H1 (cell line): ENCODE data around the gene SMIM44. TPM values are rescaled to one million over a fixed set of nuclear protein-coding genes. Genes with fewer than 3 reads are reported as not detected.

Experiments
- CTCF ChIA-PET: fragments of 300-600 bp; sonication (Branson Sonifier 250); formaldehyde crosslinking; loops from one replicate; lab custom pipeline; 2021; ENCODE audit not compliant: partially characterized antibody; lab: Charles Lee
- POLR2A ChIA-PET: fragments of 300-600 bp; sonication (Branson Sonifier 250); formaldehyde crosslinking; loops from one replicate; lab custom pipeline; 2021; ENCODE audit warnings: inconsistent platforms; ENCODE audit not compliant: partially characterized antibody; lab: Charles Lee
- DNase-seq, 2 experiments: peaks; one replicate each; pipeline versions ENCODE4 v3.0.0 to v3.0.0-alpha.2; 2010 to 2022; ENCODE audit warnings: low spot score in 2 of 2, low read depth in 1 of 2, mixed read lengths in 1 of 2
- FAIRE-seq: peaks from 2 replicates; lab custom pipeline; 2011; peaks lifted over from hg19 to GRCh38; lab: Jason Lieb, UNC
- H2AFZ ChIP-seq: 2 replicates; pipeline ENCODE4 v1.8.1; 2012; ENCODE audit warnings: low read length, inconsistent platforms
- H2AK5ac ChIP-seq: 2 replicates; pipeline ENCODE4 v1.6.1; 2013; ENCODE audit warnings: low read depth, low read length
- H2BK120ac ChIP-seq: replicated peaks from 2 replicates; pipeline ENCODE3; 2013; ENCODE audit warnings: low read depth, low read length, inconsistent platforms
- H2BK12ac ChIP-seq: 2 replicates; pipeline ENCODE4 v1.6.1; 2013; ENCODE audit warnings: low read depth, low read length
- H2BK15ac ChIP-seq: 2 replicates; pipeline ENCODE4 v1.6.1; 2013; ENCODE audit warnings: low read length
- H2BK20ac ChIP-seq: 2 replicates; pipeline ENCODE4 v1.6.1; 2013; ENCODE audit warnings: low read length
- H2BK5ac ChIP-seq: 2 replicates; pipeline ENCODE4 v1.6.1; 2013; ENCODE audit warnings: low read depth, low read length
- H3K14ac ChIP-seq: 2 replicates; pipeline ENCODE4 v1.6.1; 2013; ENCODE audit warnings: inconsistent platforms; ENCODE audit not compliant: insufficient read length
- H3K18ac ChIP-seq: 2 replicates; pipeline ENCODE4 v1.6.1; 2013; ENCODE audit warnings: low read length; ENCODE audit errors: extremely low read depth
- H3K23ac ChIP-seq: 2 replicates; pipeline ENCODE4 v1.6.1; 2013; ENCODE audit warnings: inconsistent platforms; ENCODE audit not compliant: insufficient read length
- H3K23me2 ChIP-seq: 2 replicates; pipeline ENCODE4 v1.6.1; 2013; ENCODE audit warnings: low read depth, low read length
- H3K27ac ChIP-seq: 2 replicates; pipeline ENCODE4 v1.6.1; 2011; ENCODE audit warnings: low read depth, low read length, inconsistent platforms
- H3K27me3 ChIP-seq, 4 experiments: replicated peaks in 1 of 4; 1 replicate in 1 of 4; 2 replicates in 3 of 4; pipeline versions ENCODE4 v1.6.1 to v1.8.1; 2011 to 2013; ENCODE audit warnings: low read length in 3 of 4, mild to moderate bottlenecking in 3 of 4, inconsistent platforms in 2 of 4, mixed read lengths in 2 of 4, moderate library complexity in 1 of 4; ENCODE audit not compliant: control insufficient read depth in 3 of 4, insufficient read depth in 3 of 4; ENCODE audit errors: extremely low read depth in 1 of 4
- H3K36me3 ChIP-seq, 4 experiments: 2 replicates each; pipeline versions ENCODE4 v1.6.1 to v1.8.1; 2011 to 2013; ENCODE audit warnings: mild to moderate bottlenecking in 4 of 4, low read length in 3 of 4, moderate library complexity in 2 of 4, control low read depth in 1 of 4, inconsistent platforms in 1 of 4; ENCODE audit not compliant: insufficient read depth in 4 of 4, control insufficient read depth in 2 of 4
- H3K4ac ChIP-seq: replicated peaks from 2 replicates; pipeline ENCODE3; 2013; ENCODE audit warnings: low read length, low read depth, mixed read lengths, inconsistent platforms; ENCODE audit not compliant: insufficient read length
- H3K4me1 ChIP-seq, 4 experiments: replicated peaks in 1 of 4; 1 replicate in 1 of 4; 2 replicates in 3 of 4; pipeline versions ENCODE4 v1.6.1 to v1.8.1; 2011 to 2013; ENCODE audit warnings: low read length in 3 of 4, inconsistent platforms in 2 of 4, mixed read lengths in 1 of 4; ENCODE audit not compliant: insufficient read depth in 4 of 4, control insufficient read depth in 3 of 4
- H3K4me2 ChIP-seq, 2 experiments: 2 replicates each; pipeline versions ENCODE4 v1.6.1 to v1.8.1; 2011 to 2013; ENCODE audit warnings: low read depth in 2 of 2, low read length in 2 of 2, control low read depth in 1 of 2, inconsistent platforms in 1 of 2, mild to moderate bottlenecking in 1 of 2; ENCODE audit not compliant: insufficient read depth in 1 of 2
- H3K4me3 ChIP-seq, 4 experiments: fragments of 200-600, 300-600 bp in 1 of 4; sonication (generic), shearing (Covaris generic), sonication (Bioruptor Twin) in 1 of 4; 2 replicates each; pipeline versions ENCODE4 v1.5.1 to v1.8.1; 2011 to 2016; ENCODE audit warnings: low read length in 4 of 4, low read depth in 3 of 4, control low read depth in 2 of 4, inconsistent platforms in 2 of 4, mild to moderate bottlenecking in 2 of 4, mixed read lengths in 1 of 4, moderate library complexity in 1 of 4; ENCODE audit not compliant: insufficient read depth in 2 of 4; ENCODE audit errors: extremely low read depth in 1 of 4
- H3K56ac ChIP-seq: replicated peaks from 2 replicates; pipeline ENCODE3; 2013; ENCODE audit warnings: low read depth, mild to moderate bottlenecking, mixed read lengths, low read length, inconsistent platforms; ENCODE audit not compliant: insufficient read length
- H3K79me1 ChIP-seq: 2 replicates; pipeline ENCODE4 v1.6.1; 2013; ENCODE audit warnings: low read depth, low read length, control low read depth
- H3K79me2 ChIP-seq, 2 experiments: 2 replicates each; pipeline versions ENCODE4 v1.6.1 to v1.8.1; 2012 to 2013; ENCODE audit warnings: low read length in 2 of 2, mild to moderate bottlenecking in 2 of 2, inconsistent platforms in 1 of 2; ENCODE audit not compliant: insufficient read depth in 2 of 2, control insufficient read depth in 1 of 2
- H3K9ac ChIP-seq, 4 experiments: replicated peaks in 1 of 4; 1 replicate in 1 of 4; 2 replicates in 3 of 4; pipeline versions ENCODE4 v1.6.1 to v1.8.1; 2011 to 2013; ENCODE audit warnings: low read depth in 3 of 4, low read length in 3 of 4, control low read depth in 2 of 4, mild to moderate bottlenecking in 2 of 4, moderate library complexity in 2 of 4, inconsistent platforms in 1 of 4; ENCODE audit errors: extremely low read depth in 1 of 4
- H3K9me3 ChIP-seq, 2 experiments: 2 replicates each; pipeline versions ENCODE4 v1.6.1 to v1.8.1; 2012 to 2013; ENCODE audit warnings: mild to moderate bottlenecking in 2 of 2, moderate library complexity in 2 of 2, control low read depth in 1 of 2, inconsistent platforms in 1 of 2, low read depth in 1 of 2, low read length in 1 of 2, mixed read lengths in 1 of 2; ENCODE audit not compliant: insufficient read depth in 2 of 2
- H4K20me1 ChIP-seq, 2 experiments: replicated peaks in 1 of 2; 2 replicates each; pipeline versions ENCODE3 to v1.8.1; 2011 to 2013; ENCODE audit warnings: inconsistent platforms in 2 of 2, low read length in 2 of 2, mild to moderate bottlenecking in 1 of 2; ENCODE audit not compliant: insufficient read depth in 2 of 2, control insufficient read depth in 1 of 2
- H4K5ac ChIP-seq: 2 replicates; pipeline ENCODE4 v1.6.1; 2013; ENCODE audit warnings: low read length, low read depth, mixed read lengths, inconsistent platforms; ENCODE audit not compliant: insufficient read length
- H4K8ac ChIP-seq: 2 replicates; pipeline ENCODE4 v1.8.0; 2013; ENCODE audit warnings: mild to moderate bottlenecking, moderate library complexity, low read length, inconsistent platforms; ENCODE audit not compliant: insufficient read depth; ENCODE audit errors: extremely low read depth
- H4K91ac ChIP-seq: replicated peaks from 2 replicates; pipeline ENCODE3; 2013; ENCODE audit warnings: low read length, mixed read lengths, inconsistent platforms; ENCODE audit not compliant: insufficient read length
- ATF3 ChIP-seq: IDR thresholded peaks from 2 replicates; pipeline ENCODE4 v1.6.1; 2011; ENCODE audit warnings: low read depth, mild to moderate bottlenecking, low read length; ENCODE audit not compliant: insufficient read depth
- BACH1 ChIP-seq: IDR thresholded peaks from 2 replicates; pipeline ENCODE4 v1.6.1; 2012; ENCODE audit warnings: low read length, improper control_type of control experiment
- BCL11A ChIP-seq, 2 experiments: IDR thresholded peaks; one replicate each; pipeline ENCODE4 v1.6.1; 2011; ENCODE audit warnings: low read depth in 2 of 2, low read length in 2 of 2, mild to moderate bottlenecking in 2 of 2
- CTCF ChIP-seq, 3 experiments: IDR thresholded peaks; 1 replicate in 2 of 3; 2 replicates in 1 of 3; pipeline versions ENCODE4 v1.5.1 to v1.6.1; 2011; ENCODE audit warnings: low read length in 3 of 3, mild to moderate bottlenecking in 3 of 3, inconsistent platforms in 2 of 3, low read depth in 1 of 3, moderate library complexity in 1 of 3; ENCODE audit not compliant: insufficient read depth in 1 of 3; ENCODE audit errors: control extremely low read depth in 1 of 3
- EGR1 ChIP-seq: IDR thresholded peaks from 2 replicates; pipeline ENCODE4 v1.6.1; 2011; ENCODE audit warnings: low read depth, low read length, borderline replicate concordance
- SIN3A ChIP-seq, 2 experiments: IDR thresholded peaks in 1 of 2; conservative IDR thresholded peaks in 1 of 2; 2 replicates each; pipeline ENCODE4 v1.6.1; 2011 to 2012; ENCODE audit warnings: low read length in 2 of 2, improper control_type of control experiment in 1 of 2, low read depth in 1 of 2, mild to moderate bottlenecking in 1 of 2
- SUZ12 ChIP-seq: fragments of 200-600 bp; sonication (generic); IDR thresholded peaks from 2 replicates; pipeline ENCODE4 v1.6.1; 2012; ENCODE audit warnings: mild to moderate bottlenecking, inconsistent platforms, low read length, moderate library complexity, mixed read lengths
- TAF7 ChIP-seq: optimal IDR thresholded peaks from 2 replicates; pipeline ENCODE3; 2011; ENCODE audit warnings: low read depth, mild to moderate bottlenecking, inconsistent platforms, low read length, moderate library complexity, borderline replicate concordance
- WGBS, 2 experiments: shearing (Covaris generic) in 1 of 2; methylation state at CpG; one replicate each; pipeline versions ENCODE4 v1.1.6 to v1.1.7; 2013 to 2015; ENCODE audit warnings: low lambda C conversion rate in 2 of 2, mixed read lengths in 2 of 2, inconsistent platforms in 1 of 2, low coverage in 1 of 2, missing lambda C conversion rate in 1 of 2; ENCODE audit not compliant: insufficient replicate concordance in 2 of 2, insufficient coverage in 1 of 2, insufficient read length in 1 of 2; ENCODE audit errors: extremely low coverage in 1 of 2, missing lambda C conversion rate in 1 of 2; 5-methylcytosine and 5-hydroxymethylcytosine counted together
- polyA plus RNA-seq, 7 experiments: library from polyadenylated mRNA; depleted of rRNA in 3 of 7; stranded (reverse) in 5 of 7; unstranded in 2 of 7; fragments of >200 nt in 5 of 7; fragments of 200-250 nt in 2 of 7; gene quantifications; 1 replicate in 5 of 7; 2 replicates in 1 of 7; 4 replicates in 1 of 7; pipeline versions ENCODE4 v1.2.1 to v1.2.3, GENCODE V29; 2011 to 2013; ENCODE audit warnings: missing spikeins in 2 of 7, mixed read lengths in 2 of 7
- total RNA-seq: library from RNA; stranded (reverse); fragmentation: NEBNext Ultra II Directional; extraction: Animal tissue kit (Norgen Biotek cat#: 25700); gene quantifications from 2 replicates; pipeline ENCODE4 v1.2.1, GENCODE V29; 2021

SMIM44 gene
- total and polyA plus RNA-seq, 2 of the 8 experiments (the other 6 are each of a cell fraction or from before 2014, with no cell fraction given): not detected

GRCh38 chr19:3492131-3492839 is 9.0 kb upstream of the SMIM44 start:
- peaks cover 4 to 30% (median 16%) of the 10 kb centered on the region in 4 experiments; a peak in 7 of 8 replicates for H3K36me3 ChIP-seq
- no peaks in the 10 kb centered on the region for H3K4me1 ChIP-seq
- no peak overlapping the region for H2BK15ac ChIP-seq
- ChIA-PET POLR2A (interaction anchor here (1.2 to 7.9 kb wide), 3 partner anchors 9 to 68 kb away, joined by 3 to 58 read pairs (median 5); partner anchors contain the start of gene DOHH), CTCF (interaction anchor here (1.1 to 1.9 kb wide), 3 partner anchors 11 to 21 kb away, joined by 3 to 9 read pairs (median 4); partner anchors contain the start of gene SMIM24)
- H3K4me2 ChIP-seq: no peak overlapping the region
- 94% methylated on average over 15 of the region's 45 CpGs; no CpG with 5 or more reads in 1 of the 2 experiments for WGBS, 2 experiments
- H4K91ac ChIP-seq: no peak overlapping the region
- H3K18ac ChIP-seq: no peak overlapping the region
- H3K27me3 ChIP-seq: no peaks in the 10 kb centered on the region
- no peak overlapping the region for H3K4ac ChIP-seq
- H3K56ac ChIP-seq: no peak overlapping the region
- no peak overlapping the region for H2BK120ac ChIP-seq
- peaks cover 1 to 8% of the 10 kb centered on the region in 2 experiments for H4K20me1 ChIP-seq
- peaks cover 0 to 3% of the 10 kb centered on the region in 2 experiments; a peak in 1 of 4 replicates for H3K79me2 ChIP-seq
- H3K9ac ChIP-seq: no peak overlapping the region
- H4K5ac ChIP-seq: no peak overlapping the region
- H3K23me2 ChIP-seq: no peaks in the 10 kb centered on the region; the same call in 1 of the 2 replicates
- H2AK5ac ChIP-seq: no peak overlapping the region
- no peak overlapping the region for H3K23ac ChIP-seq
- no peak for DNase-seq
- H3K14ac ChIP-seq: no peak overlapping the region
- H3K79me1 ChIP-seq: no peaks in the 10 kb centered on the region; the same call in none of the 2 replicates
- H3K9me3 ChIP-seq: no peaks in the 10 kb centered on the region
- no peak for FAIRE-seq
- no peak overlapping the region for H2BK20ac ChIP-seq
- no peak overlapping the region for H4K8ac ChIP-seq
- H2BK12ac ChIP-seq: no peak overlapping the region
- no peak overlapping the region for H3K27ac ChIP-seq
- no peak overlapping the region for H2AFZ ChIP-seq
- no peak overlapping the region for H2BK5ac ChIP-seq
- H3K4me3 ChIP-seq: no peak overlapping the region
- no peak for TF ChIP-seq BACH1
- no peak for TF ChIP-seq CTCF (IDR thresholded peaks at IDR 0.05; ENCODE audit: control extremely low read depth in 1 of 3, insufficient read depth in 1 of 3, low read depth in 1 of 3, low read length in 3 of 3)
- TF ChIP-seq BCL11A (IDR thresholded peaks at IDR 0.05; ENCODE audit: low read depth in 2 of 2, low read length in 2 of 2): no peak
- TF ChIP-seq SUZ12: no peak
- TF ChIP-seq EGR1: no peak
- no peak for TF ChIP-seq ATF3
- no peak for TF ChIP-seq SIN3A (conservative IDR thresholded peaks at IDR 0.05 in 1 of 2, IDR thresholded peaks at IDR 0.05 in 1 of 2; ENCODE audit: low read depth in 1 of 2, low read length in 2 of 2)
- TF ChIP-seq TAF7: no peak
